HCT116 (cell line): Measurements from ENCODE around the gene ADH6. TPM values are rescaled to one million over a fixed set of nuclear protein-coding genes. Genes with fewer than 3 reads are reported as not detected.

Experiments
- ATAC-seq: fragments of 200-7000 bp; cut with Tn5 transposase; 2 replicates; pipeline ENCODE4 v1.9.1; 2020; ENCODE audit warnings: mild to moderate bottlenecking, moderate library complexity
- BruUV-seq: library from RNA; stranded (reverse); fragments of 400-500 nt; replicated peaks from 2 replicates; lab custom pipeline; 2021; lab: Mats Ljungman, UMichigan
- CTCF ChIA-PET: fragments of 300-600 bp; sonication (Branson Sonifier 250); formaldehyde crosslinking; loops from one replicate; lab custom pipeline; 2021; ENCODE audit warnings: antibody characterized with exemption; lab: Charles Lee
- POLR2A ChIA-PET: fragments of 300-600, 350-600 bp; sonication (Branson Sonifier 250); formaldehyde crosslinking; loops from one replicate; lab custom pipeline; 2021; ENCODE audit warnings: antibody characterized with exemption; lab: Charles Lee
- RAD21 ChIA-PET, 2 experiments: fragments of 300-600 bp; sonication (Branson Sonifier 250); formaldehyde crosslinking; loops; one replicate each; lab custom pipeline; 2023; ENCODE audit warnings: low total read pairs in 2 of 2; ENCODE audit not compliant: uncharacterized antibody in 2 of 2, unreplicated experiment in 2 of 2, low non-redundant PET in 1 of 2; lab: Charles Lee
- DNase-seq: peaks from one replicate; pipeline ENCODE4 v3.0.0-alpha.2; 2010; ENCODE audit warnings: low read depth, low spot score
- H2AFZ ChIP-seq: fragments of 200-600 bp; shearing (Covaris generic), sonication (generic); 2 replicates; pipeline ENCODE4 v1.6.1; 2017; ENCODE audit warnings: low read depth, mixed run types, mixed read lengths, antibody characterized with exemption, low read length; ENCODE audit not compliant: poor library complexity, severe bottlenecking
- H3K27ac ChIP-seq: 2 replicates; pipeline ENCODE4 v1.5.1; 2012; ENCODE audit warnings: low read depth, low read length
- H3K27me3 ChIP-seq: fragments of 200-600 bp; sonication (generic); 2 replicates; pipeline ENCODE4 v1.6.1; 2016; ENCODE audit warnings: mixed run types, low read length, mixed read lengths; ENCODE audit not compliant: insufficient read depth
- H3K36me3 ChIP-seq, 2 experiments: fragments of 200-500 bp in 1 of 2; fragments of 200-600 bp in 1 of 2; sonication (Bioruptor generic) in 1 of 2; sonication (generic) in 1 of 2; 2 replicates each; pipeline versions ENCODE4 v1.5.1 to v1.6.1; 2014 to 2016; ENCODE audit warnings: low read length in 2 of 2, inconsistent platforms in 1 of 2, mixed read lengths in 1 of 2, mixed run types in 1 of 2; ENCODE audit not compliant: insufficient read depth in 2 of 2, control insufficient read depth in 1 of 2
- H3K4me1 ChIP-seq, 2 experiments: fragments of 200-600 bp in 1 of 2; sonication (generic) in 1 of 2; 2 replicates each; pipeline versions ENCODE4 v1.5.1 to v1.6.1; 2012 to 2017; ENCODE audit warnings: low read length in 2 of 2, inconsistent platforms in 1 of 2, mild to moderate bottlenecking in 1 of 2, mixed read lengths in 1 of 2, mixed run types in 1 of 2, moderate library complexity in 1 of 2; ENCODE audit not compliant: insufficient read depth in 2 of 2, control insufficient read depth in 1 of 2
- H3K4me2 ChIP-seq: fragments of 200-600 bp; sonication (generic); 2 replicates; pipeline ENCODE4 v1.6.1; 2017; ENCODE audit warnings: mixed run types, low read length, mixed read lengths
- H3K4me3 ChIP-seq, 2 experiments: fragments of 200-600 bp in 1 of 2; sonication (generic) in 1 of 2; replicated peaks in 1 of 2; 2 replicates each; pipeline ENCODE4 v1.5.1; 2011 to 2016; ENCODE audit warnings: low read length in 2 of 2, control low read depth in 1 of 2, low read depth in 1 of 2, mild to moderate bottlenecking in 1 of 2, mixed read lengths in 1 of 2, mixed run types in 1 of 2
- H3K79me2 ChIP-seq: fragments of 200-600 bp; sonication (generic); 2 replicates; pipeline ENCODE4 v1.6.1; 2017; ENCODE audit warnings: mild to moderate bottlenecking, mixed run types, low read length, moderate library complexity, mixed read lengths; ENCODE audit not compliant: insufficient read depth
- H3K9ac ChIP-seq: fragments of 200-600 bp; sonication (generic); 2 replicates; pipeline ENCODE4 v1.6.1; 2016; ENCODE audit warnings: low read length, mixed read lengths
- H3K9me2 ChIP-seq: fragments of 200-600 bp; sonication (generic), shearing (Covaris generic); 2 replicates; pipeline ENCODE4 v1.6.1; 2017; ENCODE audit warnings: mixed run types, mild to moderate bottlenecking, moderate library complexity; ENCODE audit not compliant: insufficient read depth
- H3K9me3 ChIP-seq, 2 experiments: fragments of 200-500 bp in 1 of 2; fragments of 200-600 bp in 1 of 2; sonication (Bioruptor generic) in 1 of 2; sonication (generic) in 1 of 2; 2 replicates each; pipeline ENCODE4 v1.6.1; 2014 to 2017; ENCODE audit warnings: low read length in 2 of 2, mixed read lengths in 2 of 2, inconsistent platforms in 1 of 2, low read depth in 1 of 2, mild to moderate bottlenecking in 1 of 2, mixed run types in 1 of 2, moderate library complexity in 1 of 2; ENCODE audit not compliant: control insufficient read depth in 1 of 2, insufficient read depth in 1 of 2
- H4K20me1 ChIP-seq: fragments of 200-600 bp; sonication (generic), shearing (Covaris generic); 2 replicates; pipeline ENCODE4 v1.6.1; 2017; ENCODE audit warnings: mixed run types, mild to moderate bottlenecking, moderate library complexity; ENCODE audit not compliant: insufficient read depth
- EZH2 ChIP-seq: fragments of 200-600 bp; sonication (generic); IDR thresholded peaks from 2 replicates; pipeline ENCODE4 v1.6.1; 2017; ENCODE audit warnings: antibody characterized with exemption, mixed run types
- EZH2phosphoT487 ChIP-seq: fragments of 200-600 bp; IDR thresholded peaks from 2 replicates; pipeline ENCODE4 v1.6.1; 2018; ENCODE audit warnings: antibody characterized with exemption, borderline replicate concordance
- FOSL1 ChIP-seq: IDR thresholded peaks from 2 replicates; pipeline ENCODE4 v1.6.1; 2012; ENCODE audit warnings: low read depth
- JUND ChIP-seq: IDR thresholded peaks from 2 replicates; pipeline ENCODE4 v1.6.1; 2012
- POLR2A ChIP-seq: IDR thresholded peaks from 2 replicates; pipeline ENCODE4 v1.7.0; 2011; ENCODE audit warnings: borderline replicate concordance; ENCODE audit not compliant: insufficient read depth, insufficient read length; ENCODE audit errors: extremely low read depth
- POLR2AphosphoS5 ChIP-seq: IDR thresholded peaks from 2 replicates; pipeline ENCODE4 v1.6.1; 2011; ENCODE audit warnings: mild to moderate bottlenecking, low read depth, low read length, moderate library complexity
- RAD21 ChIP-seq: IDR thresholded peaks from 2 replicates; pipeline ENCODE4 v1.6.1; 2012; ENCODE audit warnings: low read depth, mild to moderate bottlenecking
- REST ChIP-seq: IDR thresholded peaks from 2 replicates; pipeline ENCODE4 v1.6.1; 2012; ENCODE audit warnings: low read depth
- SIN3A ChIP-seq: IDR thresholded peaks from 2 replicates; pipeline ENCODE4 v1.6.1; 2012; ENCODE audit warnings: low read depth
- SP1 ChIP-seq: IDR thresholded peaks from 2 replicates; pipeline ENCODE4 v1.6.1; 2012; ENCODE audit warnings: low read depth
- SRF ChIP-seq: IDR thresholded peaks from 2 replicates; pipeline ENCODE4 v1.6.1; 2012; ENCODE audit warnings: low read depth
- TCF7L2 ChIP-seq: IDR thresholded peaks from 2 replicates; pipeline ENCODE4 v1.7.0; 2011; ENCODE audit warnings: borderline replicate concordance, inconsistent platforms; ENCODE audit not compliant: insufficient read depth, insufficient read length; ENCODE audit errors: extremely low read depth
- YY1 ChIP-seq: IDR thresholded peaks from 2 replicates; pipeline ENCODE4 v1.6.1; 2011; ENCODE audit warnings: low read length, low read depth, moderate library complexity, mild to moderate bottlenecking; ENCODE audit not compliant: insufficient replicate concordance; ENCODE audit errors: extremely low read depth
- intact Hi-C: fragments of 100-400 bp; cut with micrococcal nuclease; formaldehyde crosslinking; loops from 2 replicates; pipeline ENCODE4 v1.10.0; 2022
- total RNA-seq: library from RNA; stranded (reverse); gene quantifications from one replicate; pipeline ENCODE4 v1.2.1, GENCODE V29; 2021; ENCODE audit not compliant: unreplicated experiment
- TF ChIP-seq, protein P1 (sequence below), 3 experiments: fragments of 200-600 bp in 1 of 3; sonication (generic) in 1 of 3; IDR thresholded peaks in 2 of 3; conservative IDR thresholded peaks in 1 of 3; 2 replicates each; pipeline ENCODE4 v1.5.1; 2012 to 2017; ENCODE audit warnings: low read depth in 2 of 3, low read length in 2 of 3, antibody characterized with exemption in 1 of 3, borderline replicate concordance in 1 of 3, control low read depth in 1 of 3, mild to moderate bottlenecking in 1 of 3, mixed read lengths in 1 of 3, mixed run types in 1 of 3, moderate library complexity in 1 of 3; ENCODE audit not compliant: insufficient read depth in 1 of 3

ADH6 gene
- total RNA-seq, 1 experiment from 2014 or later, result not detected

DNA sequence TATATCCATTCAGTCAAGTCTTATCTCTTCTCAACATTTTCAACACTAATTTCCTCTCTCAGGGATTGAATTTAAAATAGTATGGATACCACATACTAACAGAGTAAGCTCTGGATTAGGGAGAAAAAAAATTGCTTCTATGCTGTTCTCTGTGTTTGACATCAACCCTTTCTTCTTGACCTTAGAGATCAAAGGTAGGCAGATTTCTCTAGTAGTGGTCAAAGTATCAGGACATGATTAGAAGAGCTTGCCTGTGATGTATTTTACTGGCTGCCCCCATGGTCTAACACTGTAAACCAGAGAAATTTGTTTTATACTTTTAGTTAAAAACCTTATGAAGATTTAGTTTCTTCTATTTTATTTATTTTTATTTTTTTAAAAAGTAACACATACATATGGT, 8.3 kb downstream of the ADH6 start:
- no peak overlapping the region for H2AFZ ChIP-seq
- no peaks in the 10 kb centered on the region for H3K9me2 ChIP-seq
- TF ChIP-seq YY1 (no peak), POLR2AphosphoS5 (no peak), EZH2 (no peak), TCF7L2 (no peak)
- H3K9me3 ChIP-seq, result no peaks in the 10 kb centered on the region
- DNase-seq, result no peak
- no peak overlapping the region for H3K4me3 ChIP-seq
- H3K79me2 ChIP-seq, result no peaks in the 10 kb centered on the region
- no peak for ATAC-seq
- H3K4me1 ChIP-seq, result no peaks in the 10 kb centered on the region
- no peaks in the 10 kb centered on the region for H3K36me3 ChIP-seq
- intact Hi-C loops, result no loop called here
- ChIA-PET POLR2A (no interaction called here), CTCF (no interaction called here), RAD21 (no interaction called here)
- H3K4me2 ChIP-seq, result no peak overlapping the region
- no peaks in the 10 kb centered on the region for H4K20me1 ChIP-seq
- no peaks in the 10 kb centered on the region for H3K27me3 ChIP-seq
- H3K27ac ChIP-seq, result no peak overlapping the region
- no TSS peak for BruUV-seq
- no peak overlapping the region for H3K9ac ChIP-seq

DNA sequence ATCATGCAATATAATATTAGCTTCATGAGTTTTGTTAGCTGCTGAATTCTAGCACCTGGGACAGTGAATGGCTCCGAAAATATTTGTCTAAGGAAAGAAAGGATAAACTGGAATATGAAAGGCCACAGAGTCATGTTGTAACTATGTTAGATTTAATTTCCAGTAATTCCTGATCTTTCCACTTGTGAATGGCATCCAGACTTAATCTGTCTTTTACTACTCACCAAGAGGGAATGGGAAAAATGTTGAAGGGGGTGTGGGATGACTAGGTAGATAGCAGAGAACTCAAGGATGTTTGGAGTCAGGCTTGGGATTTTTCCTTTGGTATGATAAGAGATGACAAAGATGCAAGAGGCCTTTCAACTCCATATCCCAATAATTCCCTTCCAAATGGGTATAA, 9.4 kb downstream of the ADH6 start:
- RAD21 ChIA-PET, result no interaction called here
- TF ChIP-seq JUND (no peak), FOSL1 (no peak), SRF (no peak), RAD21 (no peak), YY1 (no peak), EZH2phosphoT487 (no peak), POLR2A (no peak), SP1 (no peak), REST (no peak), EZH2 (no peak), SIN3A (no peak)
- TF ChIP-seq, protein P1, sequence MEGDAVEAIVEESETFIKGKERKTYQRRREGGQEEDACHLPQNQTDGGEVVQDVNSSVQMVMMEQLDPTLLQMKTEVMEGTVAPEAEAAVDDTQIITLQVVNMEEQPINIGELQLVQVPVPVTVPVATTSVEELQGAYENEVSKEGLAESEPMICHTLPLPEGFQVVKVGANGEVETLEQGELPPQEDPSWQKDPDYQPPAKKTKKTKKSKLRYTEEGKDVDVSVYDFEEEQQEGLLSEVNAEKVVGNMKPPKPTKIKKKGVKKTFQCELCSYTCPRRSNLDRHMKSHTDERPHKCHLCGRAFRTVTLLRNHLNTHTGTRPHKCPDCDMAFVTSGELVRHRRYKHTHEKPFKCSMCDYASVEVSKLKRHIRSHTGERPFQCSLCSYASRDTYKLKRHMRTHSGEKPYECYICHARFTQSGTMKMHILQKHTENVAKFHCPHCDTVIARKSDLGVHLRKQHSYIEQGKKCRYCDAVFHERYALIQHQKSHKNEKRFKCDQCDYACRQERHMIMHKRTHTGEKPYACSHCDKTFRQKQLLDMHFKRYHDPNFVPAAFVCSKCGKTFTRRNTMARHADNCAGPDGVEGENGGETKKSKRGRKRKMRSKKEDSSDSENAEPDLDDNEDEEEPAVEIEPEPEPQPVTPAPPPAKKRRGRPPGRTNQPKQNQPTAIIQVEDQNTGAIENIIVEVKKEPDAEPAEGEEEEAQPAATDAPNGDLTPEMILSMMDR (IDR thresholded peaks at IDR 0.05 in 2 of 3, conservative IDR thresholded peaks at IDR 0.05 in 1 of 3; ENCODE audit: borderline replicate concordance in 1 of 3, insufficient read depth in 1 of 3, low read depth in 2 of 3, low read length in 2 of 3), result no peak
- no peak overlapping the region for H2AFZ ChIP-seq
- no peaks in the 10 kb centered on the region for H4K20me1 ChIP-seq
- CTCF ChIA-PET, result no interaction called here
- no peaks in the 10 kb centered on the region for H3K4me1 ChIP-seq
- DNase-seq, result no peak
- no peaks in the 10 kb centered on the region for H3K9me3 ChIP-seq
- no peaks in the 10 kb centered on the region for H3K27me3 ChIP-seq
- no peak overlapping the region for H3K9ac ChIP-seq
- no peaks in the 10 kb centered on the region for H3K9me2 ChIP-seq
- no peak overlapping the region for H3K4me2 ChIP-seq
- BruUV-seq, result no TSS peak
- intact Hi-C loops, result no loop called here
- no peaks in the 10 kb centered on the region for H3K36me3 ChIP-seq
- ATAC-seq, result no peak
- no peak overlapping the region for H3K4me3 ChIP-seq
- H3K79me2 ChIP-seq, result no peaks in the 10 kb centered on the region
- no peak overlapping the region for H3K27ac ChIP-seq
- POLR2A ChIA-PET, result no interaction called here
